Neural cell (in vitro differentiated cells): Measurements from ENCODE around the gene CLIC6.

Source experiments
- EP300 ChIP-seq: fragments of 450-650 bp; conservative IDR thresholded peaks from 2 replicates; pipeline ENCODE4 v1.6.1; 2014; ENCODE audit warnings: antibody characterized with exemption, mild to moderate bottlenecking, moderate library complexity; ENCODE audit not compliant: poor library complexity, severe bottlenecking
- EZH2 ChIP-seq: fragments of 200-600, 300-800 bp; shearing (Covaris generic), sonication (generic); IDR thresholded peaks from 2 replicates; pipeline ENCODE4 v1.6.1; 2014; ENCODE audit warnings: antibody characterized with exemption, low read length, borderline replicate concordance, mild to moderate bottlenecking; ENCODE audit not compliant: insufficient read depth, poor library complexity, severe bottlenecking
- POLR2AphosphoS5 ChIP-seq: IDR thresholded peaks from 2 replicates; pipeline ENCODE4 v1.6.1; 2012
- TF ChIP-seq, protein P1 (sequence below): fragments of 450-650 bp; IDR thresholded peaks from 2 replicates; pipeline ENCODE4 v1.5.1; 2014; ENCODE audit warnings: antibody characterized with exemption, mild to moderate bottlenecking, moderate library complexity; ENCODE audit not compliant: poor library complexity, severe bottlenecking

DNA sequence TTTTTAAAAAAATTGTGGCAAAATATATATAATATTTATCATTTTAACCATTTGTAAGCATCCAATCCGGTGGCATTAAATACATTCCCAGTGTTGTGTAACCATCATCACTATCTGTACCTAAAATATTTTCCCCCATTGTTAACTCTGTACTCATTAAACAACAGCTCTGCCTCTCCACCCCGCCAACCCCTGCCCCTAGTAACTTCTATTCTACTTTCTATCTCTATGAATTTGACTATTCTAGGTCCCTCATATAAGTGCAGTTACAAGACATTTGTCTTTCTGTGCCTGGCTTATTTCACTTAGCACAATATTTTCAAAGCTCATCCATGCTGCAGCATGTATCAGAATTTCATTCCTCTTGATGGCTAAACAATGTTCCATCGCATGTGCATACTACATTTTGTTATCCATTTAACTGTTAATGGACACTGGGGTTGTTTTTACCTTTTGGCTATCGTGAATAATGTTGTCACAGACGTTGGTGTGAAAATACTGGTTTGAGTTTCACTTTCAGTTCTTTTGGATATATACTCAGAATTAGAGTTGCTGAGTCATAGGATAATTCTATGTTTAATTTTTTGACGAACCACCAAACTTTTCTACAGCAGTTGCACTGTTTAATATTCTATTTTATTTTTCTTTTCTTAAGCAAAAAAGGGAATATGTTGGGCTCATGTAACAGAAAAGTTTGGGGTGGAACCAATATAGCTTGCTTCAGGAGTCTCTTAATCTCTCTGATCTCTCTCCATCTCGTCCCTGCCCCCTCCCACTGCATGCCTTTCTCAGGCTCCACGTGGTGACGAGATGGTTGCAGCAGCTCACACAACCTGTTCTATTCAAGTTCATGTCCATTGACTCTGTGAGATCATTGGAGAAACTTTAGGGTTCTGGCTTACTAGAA lies 28.7 kb upstream of the CLIC6 start:
- TF ChIP-seq, protein P1, sequence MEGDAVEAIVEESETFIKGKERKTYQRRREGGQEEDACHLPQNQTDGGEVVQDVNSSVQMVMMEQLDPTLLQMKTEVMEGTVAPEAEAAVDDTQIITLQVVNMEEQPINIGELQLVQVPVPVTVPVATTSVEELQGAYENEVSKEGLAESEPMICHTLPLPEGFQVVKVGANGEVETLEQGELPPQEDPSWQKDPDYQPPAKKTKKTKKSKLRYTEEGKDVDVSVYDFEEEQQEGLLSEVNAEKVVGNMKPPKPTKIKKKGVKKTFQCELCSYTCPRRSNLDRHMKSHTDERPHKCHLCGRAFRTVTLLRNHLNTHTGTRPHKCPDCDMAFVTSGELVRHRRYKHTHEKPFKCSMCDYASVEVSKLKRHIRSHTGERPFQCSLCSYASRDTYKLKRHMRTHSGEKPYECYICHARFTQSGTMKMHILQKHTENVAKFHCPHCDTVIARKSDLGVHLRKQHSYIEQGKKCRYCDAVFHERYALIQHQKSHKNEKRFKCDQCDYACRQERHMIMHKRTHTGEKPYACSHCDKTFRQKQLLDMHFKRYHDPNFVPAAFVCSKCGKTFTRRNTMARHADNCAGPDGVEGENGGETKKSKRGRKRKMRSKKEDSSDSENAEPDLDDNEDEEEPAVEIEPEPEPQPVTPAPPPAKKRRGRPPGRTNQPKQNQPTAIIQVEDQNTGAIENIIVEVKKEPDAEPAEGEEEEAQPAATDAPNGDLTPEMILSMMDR, result no peak
- TF ChIP-seq EZH2 (no peak), POLR2AphosphoS5 (no peak), EP300 (no peak)
